GM21737 (cell line): ENCODE results near the gene SHISAL2A.

Experiments used
- ATAC-seq: cut with Tn5 transposase; IDR thresholded peaks from one replicate; pipeline ENCODE4 v1.9.1; 2021; ENCODE audit warnings: mild to moderate bottlenecking, moderate library complexity; ENCODE audit not compliant: unreplicated experiment

SHISAL2A gene

DNA sequence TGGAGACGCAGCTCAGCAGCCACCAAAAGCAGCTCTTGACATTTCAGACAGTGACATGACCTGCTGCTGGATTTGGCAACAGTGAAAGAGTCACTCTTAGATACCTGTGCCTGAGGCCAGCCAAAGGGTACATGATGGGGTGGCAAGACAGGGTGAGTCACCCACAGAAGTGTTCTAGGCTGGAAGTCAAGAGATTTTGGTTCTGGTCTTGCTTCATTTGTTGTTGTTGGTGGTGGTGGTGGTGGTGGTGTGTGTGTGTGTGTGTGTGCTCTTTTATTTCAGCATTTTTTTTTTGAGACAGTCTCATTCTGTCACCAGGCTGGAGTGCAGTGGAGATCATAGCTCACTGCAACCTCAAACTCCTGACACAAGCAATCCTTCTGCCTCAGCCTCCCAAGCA is 25.8 kb downstream of the SHISAL2A start:
- no peak for ATAC-seq

- ATAC-seq, result no peak
Measured at GRCh38 chr1:52659356-52659755, 26.4 kb downstream of the SHISAL2A start.

DNA sequence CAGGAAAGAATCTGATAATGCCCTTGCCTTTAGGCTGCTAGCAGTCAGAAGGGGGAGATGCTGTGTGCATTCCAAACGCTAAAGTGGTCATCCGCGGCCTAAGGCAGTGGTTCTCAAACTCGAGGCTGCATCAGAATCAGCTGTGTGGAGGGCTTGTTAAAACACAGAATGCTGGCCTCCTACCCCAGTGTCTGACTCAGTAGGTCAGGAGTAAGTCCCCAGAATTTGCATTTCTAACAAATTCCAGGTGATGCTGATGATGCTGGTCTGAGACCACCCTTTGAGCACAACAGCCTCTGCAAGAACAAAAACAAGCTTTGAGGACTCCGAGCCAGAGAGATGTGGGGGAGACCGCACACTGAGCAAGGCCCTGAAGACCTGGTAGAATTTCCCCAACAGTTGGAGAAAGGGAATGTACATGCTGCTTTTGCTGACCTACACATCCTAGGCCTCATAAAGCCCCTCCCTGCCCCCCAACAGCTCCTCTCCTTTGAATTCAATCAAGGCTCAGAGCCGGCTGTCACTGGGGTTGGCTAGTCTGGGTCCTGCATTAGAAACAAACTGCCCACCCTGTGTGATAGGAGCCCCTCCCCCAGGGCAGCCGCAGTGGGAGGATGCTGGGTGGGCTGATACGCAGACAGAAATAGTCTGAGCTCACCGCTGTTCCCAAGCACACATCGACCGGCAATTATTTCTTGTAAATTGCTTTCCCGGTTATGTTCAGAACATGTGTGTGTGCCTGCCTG is 27.1 kb downstream of the SHISAL2A start:
- no peak for ATAC-seq

- ATAC-seq, result no peak
Measured at GRCh38 chr1:52660807-52661206, 27.8 kb downstream of the SHISAL2A start.

DNA sequence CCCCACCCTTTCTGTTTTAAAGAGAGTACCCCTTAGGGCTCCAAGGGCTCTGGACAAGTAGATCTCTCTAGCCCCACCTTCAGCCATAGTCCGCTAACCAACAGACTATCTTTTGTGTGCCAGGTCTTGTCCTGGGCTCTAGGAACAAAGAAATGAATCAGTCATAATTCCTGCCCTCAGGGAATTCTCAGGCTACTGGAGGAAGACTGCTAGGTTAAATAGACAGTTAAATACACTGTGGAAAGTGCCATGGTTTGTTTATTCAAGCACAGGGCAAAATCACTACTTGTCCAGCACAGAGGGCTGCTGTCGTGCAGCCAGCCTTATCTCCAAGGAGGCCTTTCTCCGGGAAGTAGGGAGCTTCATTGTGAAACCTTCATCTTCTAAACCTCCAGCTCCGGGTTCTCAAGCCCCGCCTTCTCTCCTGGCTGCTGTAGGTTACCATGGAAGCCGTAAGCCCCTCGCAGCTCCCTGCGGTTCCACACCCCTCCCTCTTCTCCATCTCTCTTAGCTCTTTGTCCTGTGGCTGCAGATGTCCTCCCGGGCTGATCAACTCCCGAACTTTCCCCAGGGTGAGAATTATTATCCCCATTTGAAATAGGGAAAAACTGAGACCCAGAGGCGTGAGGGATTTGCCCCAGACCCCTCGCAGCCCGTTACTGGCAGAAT is 29.8 kb downstream of the SHISAL2A start:
- ATAC-seq, result no peak

DNA sequence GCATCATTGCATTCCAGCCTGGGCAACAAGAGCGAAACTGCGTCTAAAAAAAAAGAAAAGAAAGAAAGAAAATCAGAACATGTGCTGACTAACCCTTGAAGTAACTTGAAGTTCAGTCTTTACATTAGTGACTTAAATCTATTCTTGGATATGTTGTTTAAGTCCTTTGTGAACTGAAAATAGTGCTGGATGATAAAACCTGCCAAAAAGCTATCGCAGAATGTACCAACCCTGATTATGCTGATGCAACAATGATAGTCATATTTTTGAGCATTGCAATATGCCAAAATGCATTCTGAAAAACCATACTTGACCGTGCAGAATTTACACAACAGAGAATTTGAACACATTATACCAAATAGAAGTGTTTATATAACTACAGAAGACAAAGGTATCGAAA is 30.7 kb downstream of the SHISAL2A start:
- ATAC-seq, result no peak

- ATAC-seq, result no peak
Measured at GRCh38 chr1:52665006-52665941, 32.3 kb downstream of the SHISAL2A start.

- no peak for ATAC-seq
Measured at GRCh38 chr1:52667290-52667689, 34.3 kb downstream of the SHISAL2A start.

DNA sequence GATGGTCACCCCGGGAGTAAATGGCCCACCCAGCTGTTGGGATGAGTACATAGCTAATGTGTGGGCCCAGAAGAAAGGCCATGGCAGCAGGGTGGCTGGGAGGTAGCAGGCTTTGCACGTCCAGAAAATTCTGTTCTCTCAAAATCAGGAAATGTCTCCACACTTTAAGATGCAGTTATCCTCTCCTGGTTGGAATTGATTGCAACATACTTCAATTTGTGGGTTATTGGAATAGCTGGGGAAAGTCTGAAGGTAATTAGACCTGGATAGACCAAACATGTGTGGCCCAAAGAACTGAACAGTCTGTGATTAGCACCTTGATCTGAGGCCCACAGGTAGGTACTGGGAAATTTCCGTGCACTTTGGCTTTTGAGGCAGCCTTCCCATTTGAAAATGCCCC is 35.0 kb downstream of the SHISAL2A start:
- ATAC-seq, result no peak

DNA sequence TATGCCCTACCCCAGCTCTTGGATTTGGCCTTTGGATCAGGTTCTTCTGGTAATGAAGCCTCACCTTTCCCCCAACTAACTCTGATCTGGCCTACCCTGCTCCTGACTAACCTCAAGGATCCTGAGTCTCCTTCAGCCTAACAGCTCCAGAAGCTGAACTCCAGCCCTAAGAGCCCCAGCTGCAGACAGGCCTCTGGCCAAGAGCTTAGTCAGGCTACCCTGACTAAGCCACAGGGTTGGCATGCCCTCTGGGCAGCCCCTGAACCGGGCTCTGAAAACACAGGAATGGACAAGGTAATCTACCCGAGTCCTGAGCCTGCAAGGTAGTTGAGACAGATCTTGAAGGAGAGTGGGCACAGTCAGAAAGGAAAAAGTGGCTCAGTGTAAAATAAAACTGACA is 35.7 kb downstream of the SHISAL2A start:
- ATAC-seq, result no peak

- ATAC-seq, result no peak
Measured at GRCh38 chr1:52669696-52670095, 36.7 kb downstream of the SHISAL2A start.

DNA sequence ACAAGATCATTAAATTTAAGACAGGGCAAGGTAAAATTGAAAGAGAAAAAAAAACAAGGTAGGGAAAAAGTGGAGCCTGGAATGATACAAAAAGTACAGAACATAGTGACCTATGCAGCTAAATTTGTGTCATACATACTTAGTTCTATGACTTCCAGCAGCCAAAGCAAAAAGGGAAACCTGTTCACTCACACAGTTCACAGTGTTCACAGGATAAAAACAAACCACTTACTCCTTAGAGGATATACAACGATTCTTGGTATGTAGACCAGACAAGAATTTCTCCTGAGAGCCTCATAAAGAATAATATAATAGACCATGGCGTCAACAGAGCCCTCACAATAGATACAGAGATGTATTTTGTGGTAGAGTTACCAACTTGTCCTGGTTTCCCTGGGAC is 37.6 kb downstream of the SHISAL2A start:
- no peak for ATAC-seq

GRCh38 chr1:52672946-52673345 is 40.0 kb downstream of the SHISAL2A start:
- no peak for ATAC-seq

GRCh38 chr1:52673513-52673912 is 40.5 kb downstream of the SHISAL2A start:
- ATAC-seq, result no peak

- ATAC-seq, result no peak
Measured at GRCh38 chr1:52674497-52675384, 41.8 kb downstream of the SHISAL2A start.

GRCh38 chr1:52676249-52676903 is 43.4 kb downstream of the SHISAL2A start:
- ATAC-seq, result no peak

DNA sequence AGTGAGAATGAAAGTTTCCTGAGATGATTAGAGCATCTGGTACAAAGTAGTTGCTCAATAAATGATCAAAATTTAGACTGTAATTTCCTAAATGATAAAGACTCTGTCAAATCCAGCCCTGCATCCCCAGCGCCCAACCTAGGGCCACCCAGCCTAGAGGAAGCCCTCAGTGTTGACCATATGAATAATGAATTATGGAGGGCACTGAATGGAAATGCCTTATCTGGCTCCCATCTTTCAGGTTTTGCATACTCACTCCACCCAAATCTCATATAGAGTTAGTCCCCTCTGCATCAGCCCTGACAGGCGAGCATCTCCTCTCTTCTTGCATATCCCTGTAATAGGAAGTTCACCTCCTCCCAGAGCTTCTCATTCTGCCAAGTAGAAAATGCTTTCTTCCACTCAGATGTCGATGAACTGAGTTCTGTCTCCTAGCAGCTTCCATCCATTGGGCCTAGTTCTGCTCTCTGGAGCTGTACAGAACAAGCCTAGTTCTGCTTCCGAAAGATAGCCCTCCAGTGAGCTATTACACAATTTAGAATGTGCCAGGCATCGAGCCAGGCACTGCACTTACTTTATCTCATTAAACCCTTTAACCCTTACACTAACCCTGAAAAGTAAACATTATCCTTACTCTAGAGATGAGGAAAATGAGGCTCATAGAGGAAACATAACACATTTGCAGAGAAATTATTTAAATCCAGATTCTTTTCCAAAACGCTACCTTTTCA is 44.3 kb downstream of the SHISAL2A start:
- ATAC-seq, result no peak

GRCh38 chr1:52679048-52679447 is 46.1 kb downstream of the SHISAL2A start:
- ATAC-seq, result no peak

- ATAC-seq, result no peak
Measured at GRCh38 chr1:52679498-52679897, 46.5 kb downstream of the SHISAL2A start.
